ENCODE data around the gene ITGAD. TPM values are rescaled to one million over a fixed set of nuclear protein-coding genes. Genes with fewer than 3 reads are reported as not detected.
A peak's percentile ranks its signal among the peaks of the same experiment; 100 is the strongest.

Gene ITGAD
- total RNA-seq (2014; rRNA removed; shearing (Covaris generic)): not detected in 2 replicates

GRCh38 chr16:31393056-31393455, at the start of gene ITGAD:
TSS of gene ITGAD (plus strand) at chr16:31393335. CDS start at chr16:31393361, 26 bp downstream.
- DNase-seq (ENCODE audit: low spot score): no peak

DNA sequence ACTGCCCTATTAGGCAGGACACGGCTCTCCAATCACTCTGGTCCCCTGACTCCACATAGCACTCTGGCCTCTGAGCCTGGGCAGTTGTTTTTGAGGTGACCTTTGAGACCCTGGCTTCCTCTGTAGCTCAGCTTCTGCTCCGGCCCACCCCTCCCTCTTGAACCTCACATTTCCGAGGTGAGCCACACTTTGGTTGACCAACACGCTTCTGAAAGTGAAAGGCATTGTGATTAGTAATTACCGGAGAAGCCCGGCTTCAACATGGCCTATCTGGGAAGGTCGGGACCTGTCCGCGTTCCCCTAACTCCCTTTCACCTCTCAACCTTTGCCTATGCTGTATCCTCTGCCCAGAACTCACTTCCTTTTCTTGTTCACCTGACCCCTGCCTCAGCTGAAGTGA, 48.4 kb upstream of the ITGAD start:
- no peak for DNase-seq (ENCODE audit: low spot score)

- DNase-seq (ENCODE audit: low spot score): no peak
Observed at GRCh38 chr16:31347445-31347844, 45.7 kb upstream of the ITGAD start.

DNA sequence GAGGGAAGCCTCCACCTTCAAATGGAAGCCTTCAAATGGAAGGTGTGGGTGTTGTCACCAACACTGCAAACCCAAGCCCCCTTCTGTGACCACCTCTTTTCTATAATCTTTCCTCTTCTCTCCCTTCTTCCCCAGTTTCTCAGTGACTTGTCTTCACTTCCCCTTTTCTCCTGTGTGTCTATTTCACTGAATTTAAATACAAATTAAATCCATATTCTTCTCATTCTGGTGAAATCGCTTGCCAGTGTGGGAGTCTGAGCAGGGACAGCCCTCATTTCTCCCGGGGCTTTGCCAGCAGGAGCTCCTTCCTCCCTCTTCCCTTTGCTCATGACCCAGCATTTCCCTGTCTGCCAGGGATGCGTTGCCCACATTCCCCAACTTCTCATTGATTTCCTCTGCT, 44.6 kb upstream of the ITGAD start:
- no peak for DNase-seq (ENCODE audit: low spot score)

GRCh38 chr16:31350275-31351005, 42.7 kb upstream of the ITGAD start:
- no peak for DNase-seq (ENCODE audit: low spot score)

DNA sequence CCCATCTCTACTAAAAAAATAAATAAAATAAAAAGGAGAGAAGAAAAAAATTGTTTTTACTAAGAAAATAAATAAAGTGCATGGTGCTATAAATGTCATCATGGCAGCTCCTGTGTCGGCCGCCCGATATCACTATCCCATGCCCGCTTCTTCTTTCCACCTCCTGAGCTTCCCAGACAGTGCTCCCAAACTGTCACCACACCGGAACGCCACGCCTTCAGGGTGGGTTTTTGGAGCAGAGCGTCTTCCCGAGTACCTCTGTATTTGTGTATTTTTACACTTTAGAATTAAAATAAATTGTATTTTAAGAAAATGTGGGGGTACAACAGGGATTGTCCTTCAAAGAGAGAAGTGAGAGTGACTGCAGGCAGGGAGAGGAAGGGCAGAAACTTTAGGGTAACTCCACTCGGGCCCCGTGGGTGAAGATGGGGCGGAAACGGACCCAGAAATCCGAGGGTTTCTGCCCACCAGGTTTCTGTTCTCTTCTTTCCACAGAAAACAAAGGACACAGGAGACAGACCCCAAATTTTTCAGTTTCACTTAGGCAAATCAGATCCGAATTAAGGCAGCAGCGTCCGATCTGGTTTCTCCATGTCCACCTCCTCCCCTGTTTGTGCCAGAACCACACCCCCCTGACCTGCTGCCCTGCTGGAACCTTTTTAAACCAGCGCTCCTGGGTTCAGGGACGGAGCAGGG, 41.7 kb upstream of the ITGAD start:
- DNase-seq (ENCODE audit: low spot score): no peak

GRCh38 chr16:31351942-31352325, 41.2 kb upstream of the ITGAD start:
- DNase-seq (ENCODE audit: low spot score): no peak

GRCh38 chr16:31352376-31353115, 40.6 kb upstream of the ITGAD start:
- no peak for DNase-seq (ENCODE audit: low spot score)

- DNase-seq (ENCODE audit: low spot score): peak; percentile 81
Observed at GRCh38 chr16:31354394-31355291, 38.5 kb upstream of the ITGAD start, which contains the start of gene ITGAX. TSS of gene ITGAX (plus strand) at chr16:31355176. CDS start at chr16:31355255, 79 bp downstream.

DNA sequence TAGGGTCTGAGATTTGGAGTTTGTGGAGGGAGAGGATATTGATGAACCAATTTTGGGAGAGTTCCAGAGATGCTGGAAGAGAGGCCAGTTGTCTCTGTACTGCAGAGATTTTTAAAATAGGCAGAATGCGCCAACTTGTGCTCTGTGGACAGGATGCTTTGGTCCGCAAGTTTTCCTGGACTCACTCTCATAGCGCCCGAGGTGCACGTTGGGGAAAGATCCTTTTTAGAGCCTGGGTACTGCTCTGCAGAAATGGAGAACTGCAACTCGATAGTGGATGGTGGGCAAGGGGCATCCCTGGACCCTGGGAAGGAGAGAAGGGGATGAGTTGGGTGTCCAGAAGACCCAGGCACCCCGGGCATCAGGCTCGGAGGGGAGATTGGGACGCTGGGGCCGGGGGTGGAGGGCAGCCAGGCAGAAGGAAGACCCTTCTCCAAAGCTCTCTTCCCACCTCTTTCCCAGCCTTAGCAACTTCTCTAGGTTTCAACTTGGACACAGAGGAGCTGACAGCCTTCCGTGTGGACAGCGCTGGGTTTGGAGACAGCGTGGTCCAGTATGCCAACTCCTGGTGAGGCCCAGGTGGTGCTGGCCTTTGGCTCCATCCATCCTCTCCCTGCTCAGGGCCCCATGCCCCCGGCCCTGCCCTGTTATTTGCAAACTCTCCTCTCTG, 37.6 kb upstream of the ITGAD start:
- DNase-seq (ENCODE audit: low spot score): no peak

DNA sequence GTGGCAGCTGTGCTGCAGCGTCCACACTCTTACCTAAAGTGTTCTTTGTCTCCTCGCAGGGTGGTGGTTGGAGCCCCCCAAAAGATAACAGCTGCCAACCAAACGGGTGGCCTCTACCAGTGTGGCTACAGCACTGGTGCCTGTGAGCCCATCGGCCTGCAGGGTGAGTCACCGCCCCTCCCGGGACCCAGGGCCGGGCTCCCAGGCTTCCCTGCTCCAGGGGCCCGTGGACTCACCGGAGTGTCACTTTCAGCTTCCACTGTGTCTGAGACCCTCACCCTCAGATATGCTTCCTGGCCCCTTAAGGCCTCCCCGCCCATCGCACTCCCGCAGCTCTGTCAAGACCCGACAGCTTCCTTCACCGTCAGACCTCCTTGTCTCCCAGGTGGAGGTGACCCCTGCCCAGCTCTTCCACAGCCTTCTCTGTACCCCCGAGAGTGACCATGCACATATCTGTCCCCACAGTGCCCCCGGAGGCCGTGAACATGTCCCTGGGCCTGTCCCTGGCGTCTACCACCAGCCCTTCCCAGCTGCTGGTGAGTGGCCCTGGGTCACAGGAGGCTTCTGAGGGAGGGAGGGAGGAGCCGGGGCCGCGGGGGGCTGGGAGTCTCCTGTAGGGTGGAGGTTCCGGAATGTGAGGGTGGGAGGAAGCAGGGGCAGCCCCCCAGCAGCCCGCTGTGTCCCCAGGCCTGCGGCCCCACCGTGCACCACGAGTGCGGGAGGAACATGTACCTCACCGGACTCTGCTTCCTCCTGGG, 36.4 kb upstream of the ITGAD start:
- DNase-seq (ENCODE audit: low spot score): no peak

DNA sequence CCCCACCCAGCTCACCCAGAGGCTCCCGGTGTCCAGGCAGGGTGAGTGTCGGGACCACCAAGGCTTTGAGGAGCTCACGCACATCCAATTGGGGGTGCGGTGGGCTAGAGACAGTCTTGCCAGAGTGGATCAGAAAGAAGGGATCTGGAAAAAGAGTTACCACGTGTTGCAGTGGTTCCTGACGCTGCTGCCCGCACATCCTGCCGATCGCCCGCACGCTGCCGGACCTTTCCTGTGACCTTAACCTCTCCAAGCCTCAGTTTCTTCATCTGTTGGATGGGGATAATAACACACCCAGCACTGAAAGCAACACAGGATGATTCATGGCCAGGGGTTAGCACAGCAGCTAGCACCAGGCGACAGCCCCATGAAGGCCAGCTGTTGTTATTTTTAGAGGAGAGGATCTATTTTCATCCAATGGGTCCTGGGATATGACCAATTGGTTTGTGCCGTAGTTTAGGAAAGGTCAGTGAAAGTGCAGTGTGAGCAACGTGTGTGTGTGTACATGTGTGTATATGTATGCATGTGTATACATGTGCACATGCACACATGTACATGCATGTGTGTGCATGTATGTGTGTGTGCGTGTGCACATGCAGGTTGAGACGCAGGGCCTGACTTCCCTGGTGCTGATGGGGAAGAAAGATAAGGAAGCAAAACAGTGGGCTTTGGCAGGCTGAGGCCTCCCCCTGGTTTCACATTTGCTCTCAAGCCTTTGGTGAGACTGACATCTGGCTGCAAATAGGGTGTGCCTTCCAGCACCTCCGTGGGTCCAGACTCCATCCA, 35.6 kb upstream of the ITGAD start:
- no peak for DNase-seq (ENCODE audit: low spot score)

DNA sequence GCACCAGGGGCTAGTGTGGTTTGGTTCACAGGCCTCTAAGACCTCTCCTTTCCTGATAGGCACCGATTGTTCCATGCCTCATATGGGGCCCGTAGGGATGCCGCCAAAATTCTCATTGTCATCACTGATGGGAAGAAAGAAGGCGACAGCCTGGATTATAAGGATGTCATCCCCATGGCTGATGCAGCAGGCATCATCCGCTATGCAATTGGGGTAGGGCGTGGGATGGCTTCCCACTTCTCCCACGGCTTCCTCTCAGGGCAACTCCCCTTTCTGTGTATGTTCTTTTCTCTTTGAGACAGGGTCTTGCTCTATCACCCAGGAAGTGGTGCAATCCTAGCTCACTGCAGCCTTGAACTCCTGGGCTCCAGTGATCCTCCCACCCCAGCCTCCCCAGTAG, 32.9 kb upstream of the ITGAD start:
- no peak for DNase-seq (ENCODE audit: low spot score)

- no peak for DNase-seq (ENCODE audit: low spot score)
Observed at GRCh38 chr16:31361201-31362110, 31.7 kb upstream of the ITGAD start.

DNA sequence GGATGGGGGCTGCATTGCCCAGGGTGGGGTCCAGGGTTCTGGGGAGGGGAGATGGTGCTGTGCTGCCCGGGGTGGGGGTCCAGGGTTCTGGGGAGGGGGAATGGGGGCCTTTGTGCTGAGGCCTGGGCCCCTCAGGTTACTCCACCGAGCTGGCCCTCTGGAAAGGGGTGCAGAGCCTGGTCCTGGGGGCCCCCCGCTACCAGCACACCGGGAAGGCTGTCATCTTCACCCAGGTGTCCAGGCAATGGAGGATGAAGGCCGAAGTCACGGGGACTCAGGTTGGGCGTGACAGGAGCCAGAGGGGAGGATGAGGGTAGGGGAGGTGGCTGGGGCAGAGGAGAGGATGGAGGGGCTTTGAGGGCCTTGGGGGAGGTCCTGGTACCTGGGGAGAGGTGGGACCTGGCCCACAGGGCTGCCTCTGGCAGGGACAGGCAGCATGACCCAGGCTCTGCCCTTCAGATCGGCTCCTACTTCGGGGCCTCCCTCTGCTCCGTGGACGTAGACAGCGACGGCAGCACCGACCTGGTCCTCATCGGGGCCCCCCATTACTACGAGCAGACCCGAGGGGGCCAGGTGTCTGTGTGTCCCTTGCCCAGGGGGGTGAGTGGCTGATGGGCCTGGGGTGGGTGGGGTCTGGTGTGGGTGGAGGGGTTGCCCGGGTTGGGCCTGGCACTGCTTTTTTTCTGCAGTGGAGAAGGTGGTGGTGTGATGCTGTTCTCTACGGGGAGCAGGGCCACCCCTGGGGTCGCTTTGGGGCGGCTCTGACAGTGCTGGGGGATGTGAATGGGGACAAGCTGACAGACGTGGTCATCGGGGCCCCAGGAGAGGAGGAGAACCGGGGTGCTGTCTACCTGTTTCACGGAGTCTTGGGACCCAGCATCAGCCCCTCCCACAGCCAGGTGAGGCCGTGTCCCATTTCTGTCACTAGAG, 30.4 kb upstream of the ITGAD start:
- no peak for DNase-seq (ENCODE audit: low spot score)

DNA sequence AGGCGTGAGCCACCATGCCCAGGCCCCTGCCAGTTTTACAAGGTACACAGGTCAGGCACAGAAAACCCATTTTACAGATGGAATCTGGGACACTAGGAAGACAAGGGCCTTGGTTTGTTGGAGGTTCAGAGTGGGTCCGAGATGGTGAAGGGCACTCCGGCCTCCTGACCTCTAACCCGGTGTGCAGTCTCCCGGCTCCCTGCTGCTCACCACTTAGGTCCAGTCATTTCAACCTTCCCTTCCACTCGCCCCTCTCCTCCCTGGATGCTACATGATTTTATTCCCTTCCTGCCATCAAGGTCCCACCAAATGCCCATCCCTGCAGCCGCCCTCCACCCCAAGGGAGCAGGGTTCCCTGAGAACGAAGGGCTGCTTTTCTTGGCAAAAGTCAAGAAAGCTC, 29.4 kb upstream of the ITGAD start:
- DNase-seq (ENCODE audit: low spot score): no peak

GRCh38 chr16:31364421-31364820, 28.7 kb upstream of the ITGAD start:
- no peak for DNase-seq (ENCODE audit: low spot score)

Measured in H4 (cell line).